ENCODE data around the gene RAB41.
"Not testable (repeated sequence)": the region's sequence is repeated elsewhere in the genome, so short reads cannot be mapped to it uniquely, and the experiment has no call there.

Gene RAB41

GRCh38 chrX:70292788-70293187, 10.8 kb downstream of the RAB41 start:
- no peak for DNase-seq

DNA sequence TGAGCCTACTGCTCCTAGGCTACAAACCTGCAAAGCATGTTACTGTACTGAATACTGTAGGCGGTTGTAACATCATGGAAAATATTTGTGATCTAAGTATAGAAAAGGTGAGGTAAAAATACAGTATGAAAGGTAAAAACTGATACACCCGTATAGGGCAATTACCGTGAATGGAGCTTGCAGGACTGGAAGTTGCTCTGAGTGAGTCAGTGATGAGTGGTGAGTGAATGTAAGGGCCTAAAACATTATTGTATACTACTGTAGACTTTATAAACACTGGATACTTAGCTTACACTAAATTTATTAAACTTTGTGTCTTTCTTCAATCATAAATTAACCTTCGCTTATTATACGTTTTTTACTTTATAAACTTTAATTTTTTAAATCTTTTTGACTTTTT, 11.6 kb downstream of the RAB41 start:
- DNase-seq, result no peak

- DNase-seq, result no peak
Measured at GRCh38 chrX:70301716-70302115, 19.7 kb downstream of the RAB41 start.

DNA sequence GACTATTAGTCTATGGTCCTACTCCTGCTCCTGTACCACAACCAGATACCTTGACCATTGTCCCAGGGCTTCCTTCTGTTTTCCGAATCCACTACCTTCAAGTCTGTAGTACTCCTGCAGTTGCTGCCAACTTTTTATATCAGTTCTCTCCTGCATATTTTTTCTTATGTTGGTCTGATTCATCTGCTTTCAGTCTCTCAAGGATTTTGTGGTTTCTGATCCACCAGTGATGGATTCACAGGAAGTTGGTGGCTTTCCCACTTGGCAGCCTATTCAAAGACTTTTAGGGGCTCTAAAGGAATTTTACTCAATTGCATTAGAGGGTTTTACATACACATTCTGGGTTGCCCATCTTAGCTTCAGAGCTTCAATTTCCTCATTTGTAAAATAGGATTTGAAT, 31.5 kb downstream of the RAB41 start:
- DNase-seq, result no peak

GRCh38 chrX:70322784-70323183, 40.8 kb downstream of the RAB41 start:
- DNase-seq, result no peak

DNA sequence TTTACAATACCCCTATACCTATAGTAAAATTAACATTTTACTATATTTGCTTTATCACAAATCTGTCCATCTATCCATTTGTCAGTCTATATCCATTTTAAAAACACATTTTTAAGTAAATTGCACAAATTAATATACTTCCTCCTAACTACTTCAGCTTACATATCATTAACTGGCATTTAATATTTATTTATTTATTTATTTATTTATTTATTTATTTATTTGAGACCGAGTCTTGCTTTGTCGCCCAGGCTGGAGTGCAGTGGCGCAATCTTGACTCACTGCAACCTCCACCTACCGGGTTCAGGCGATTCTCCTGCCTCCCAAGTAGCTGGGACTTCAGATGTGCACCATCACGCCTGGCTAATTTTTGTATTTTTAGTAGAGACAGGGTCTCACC, 41.7 kb downstream of the RAB41 start:
- DNase-seq, result not testable (repeated sequence)

GRCh38 chrX:70324326-70324725, 42.4 kb downstream of the RAB41 start:
- DNase-seq, result no peak

GRCh38 chrX:70331161-70331560, 49.2 kb downstream of the RAB41 start:
- no peak for DNase-seq

DNA sequence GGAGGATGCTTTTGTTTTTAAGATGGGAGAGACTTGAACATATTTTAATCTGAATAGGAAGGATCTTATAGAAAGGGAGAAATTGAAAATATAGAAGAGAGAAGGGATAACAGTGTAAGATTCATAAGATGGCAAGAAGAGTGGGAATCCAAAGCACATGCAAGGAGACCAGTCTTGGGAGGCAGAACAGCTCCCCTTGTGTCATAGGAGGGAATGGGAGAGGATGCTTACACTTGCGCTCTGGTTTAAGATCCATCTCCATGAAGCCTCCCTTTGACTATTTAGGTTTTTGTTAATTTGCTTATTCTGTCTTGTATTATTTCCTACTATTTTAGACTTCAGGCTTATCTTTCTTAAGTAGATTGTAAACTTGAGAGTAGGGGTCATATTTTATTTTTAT, 50.6 kb downstream of the RAB41 start:
- no peak for DNase-seq
